Stimulated activated CD4-positive, alpha-beta T cell treated with anti-CD3 and anti-CD28 coated beads, TNF-alpha, amount 100 ng/mL, for 48 hours (primary cell): ENCODE results near the gene KATNB1.

ENCODE experiments used
- DNase-seq, 3 donors: peaks; one replicate each; pipeline ENCODE4 v3.0.0-alpha.2; 2020; ENCODE audit warnings: low read depth in 3 of 3

The KATNB1 gene, protein sequence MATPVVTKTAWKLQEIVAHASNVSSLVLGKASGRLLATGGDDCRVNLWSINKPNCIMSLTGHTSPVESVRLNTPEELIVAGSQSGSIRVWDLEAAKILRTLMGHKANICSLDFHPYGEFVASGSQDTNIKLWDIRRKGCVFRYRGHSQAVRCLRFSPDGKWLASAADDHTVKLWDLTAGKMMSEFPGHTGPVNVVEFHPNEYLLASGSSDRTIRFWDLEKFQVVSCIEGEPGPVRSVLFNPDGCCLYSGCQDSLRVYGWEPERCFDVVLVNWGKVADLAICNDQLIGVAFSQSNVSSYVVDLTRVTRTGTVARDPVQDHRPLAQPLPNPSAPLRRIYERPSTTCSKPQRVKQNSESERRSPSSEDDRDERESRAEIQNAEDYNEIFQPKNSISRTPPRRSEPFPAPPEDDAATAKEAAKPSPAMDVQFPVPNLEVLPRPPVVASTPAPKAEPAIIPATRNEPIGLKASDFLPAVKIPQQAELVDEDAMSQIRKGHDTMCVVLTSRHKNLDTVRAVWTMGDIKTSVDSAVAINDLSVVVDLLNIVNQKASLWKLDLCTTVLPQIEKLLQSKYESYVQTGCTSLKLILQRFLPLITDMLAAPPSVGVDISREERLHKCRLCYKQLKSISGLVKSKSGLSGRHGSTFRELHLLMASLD

GRCh38 chr16:57735755-57736418 is at the start of gene KATNB1:
Gene KATNB1, plus strand, starts transcription at chr16:57735770. Its CDS starts 1,474 bp downstream, at chr16:57737244.
- DNase-seq, result no peak

DNA sequence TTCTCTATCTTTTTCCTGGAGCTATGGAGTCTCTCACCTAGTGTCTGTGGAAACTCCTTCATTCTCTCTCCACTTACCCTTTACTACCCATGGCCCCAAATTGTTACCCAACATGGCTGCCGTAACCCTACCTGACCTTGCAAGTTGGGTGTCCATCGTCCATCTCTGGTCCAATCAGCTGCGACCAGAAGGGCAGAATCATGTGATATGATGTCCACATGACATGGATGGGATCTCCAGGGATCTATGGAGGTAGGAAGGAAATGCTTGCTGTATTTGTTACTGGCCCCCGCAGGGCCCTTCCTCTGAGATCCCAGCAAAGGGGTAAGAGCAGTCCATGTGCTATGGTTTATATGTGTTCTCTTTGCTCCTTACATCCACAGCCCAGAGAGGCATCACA is 49.0 kb upstream of the KATNB1 start:
- DNase-seq, result no peak

GRCh38 chr16:57687363-57687929 is 48.1 kb upstream of the KATNB1 start:
- DNase-seq, result no peak

- no peak for DNase-seq
These were observed 47.0 kb upstream of the KATNB1 start for GRCh38 chr16:57688487-57688986.

DNA sequence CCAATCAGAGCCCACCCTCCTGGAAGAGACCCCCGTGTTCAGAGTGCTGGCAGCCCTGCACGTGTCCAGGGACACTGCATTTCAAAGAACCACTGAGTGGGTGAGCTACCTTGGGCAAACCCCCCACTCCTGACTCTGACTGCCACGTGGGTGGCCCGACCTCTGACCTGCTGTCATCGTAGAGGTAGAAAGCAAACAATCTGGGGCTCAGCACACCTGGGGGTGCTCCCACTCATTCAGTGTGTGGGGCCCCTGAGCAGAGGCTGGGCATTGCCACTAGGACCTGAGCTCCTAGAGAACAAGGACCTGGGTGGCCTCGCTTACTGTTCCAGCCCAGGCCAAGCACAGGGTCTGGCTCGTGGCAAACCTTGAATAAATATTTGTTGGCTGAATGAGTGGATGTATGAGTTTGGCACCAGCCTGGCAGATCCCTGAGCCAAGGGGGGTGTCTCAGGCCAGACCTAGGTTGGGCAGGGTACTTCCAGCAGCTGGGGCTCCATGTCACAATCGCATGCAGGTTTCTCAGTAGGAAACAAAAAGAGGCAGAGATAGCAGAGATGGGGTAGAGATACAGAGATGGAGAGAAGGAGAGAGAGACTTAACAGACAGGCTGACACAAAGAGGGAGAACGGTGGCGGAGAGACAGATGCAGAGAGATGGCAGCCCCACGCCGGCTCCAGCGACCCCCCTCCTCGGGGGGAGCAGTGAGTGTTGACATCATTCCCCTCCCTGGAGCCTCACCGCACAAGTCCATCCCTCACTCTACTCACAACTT is 46.4 kb upstream of the KATNB1 start:
- DNase-seq, result no peak

DNA sequence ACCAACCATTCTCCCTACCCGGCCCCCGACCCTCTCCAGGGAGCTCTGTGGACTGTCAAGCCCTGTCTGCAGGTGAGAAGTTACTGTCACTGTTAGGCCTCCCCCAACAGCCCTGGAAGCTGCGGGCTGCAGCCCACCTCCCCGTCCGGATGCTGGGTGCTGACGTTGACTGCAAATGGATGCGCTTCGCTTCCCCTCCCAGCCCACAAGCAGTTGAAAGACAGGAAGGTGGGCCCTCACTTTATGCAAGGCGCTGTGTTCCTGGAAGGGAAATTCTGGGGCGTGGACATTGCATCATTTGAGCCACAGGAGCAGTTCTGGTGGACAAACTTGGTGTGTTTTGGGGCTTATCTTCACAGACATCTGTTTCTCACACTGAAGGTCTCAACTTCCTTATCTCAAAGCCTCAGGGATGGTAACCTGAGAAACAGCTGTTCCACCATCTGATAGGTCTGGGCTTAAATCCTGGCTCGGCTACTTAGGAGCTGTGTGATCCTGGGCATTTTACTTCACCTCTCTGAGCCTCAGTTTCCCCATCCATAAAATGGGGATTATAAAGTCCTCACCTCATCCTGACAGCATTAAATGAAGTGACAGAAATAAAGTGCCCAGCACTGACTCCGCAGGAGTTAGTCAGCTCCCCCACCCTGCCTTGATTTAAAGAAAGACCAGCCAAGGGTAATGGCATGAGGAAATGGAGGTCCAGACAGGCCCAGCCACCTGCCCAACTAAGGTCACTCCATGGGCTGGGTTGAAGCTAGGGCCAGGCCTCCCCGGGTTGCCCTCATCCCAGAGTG is 45.6 kb upstream of the KATNB1 start:
- no peak for DNase-seq

DNA sequence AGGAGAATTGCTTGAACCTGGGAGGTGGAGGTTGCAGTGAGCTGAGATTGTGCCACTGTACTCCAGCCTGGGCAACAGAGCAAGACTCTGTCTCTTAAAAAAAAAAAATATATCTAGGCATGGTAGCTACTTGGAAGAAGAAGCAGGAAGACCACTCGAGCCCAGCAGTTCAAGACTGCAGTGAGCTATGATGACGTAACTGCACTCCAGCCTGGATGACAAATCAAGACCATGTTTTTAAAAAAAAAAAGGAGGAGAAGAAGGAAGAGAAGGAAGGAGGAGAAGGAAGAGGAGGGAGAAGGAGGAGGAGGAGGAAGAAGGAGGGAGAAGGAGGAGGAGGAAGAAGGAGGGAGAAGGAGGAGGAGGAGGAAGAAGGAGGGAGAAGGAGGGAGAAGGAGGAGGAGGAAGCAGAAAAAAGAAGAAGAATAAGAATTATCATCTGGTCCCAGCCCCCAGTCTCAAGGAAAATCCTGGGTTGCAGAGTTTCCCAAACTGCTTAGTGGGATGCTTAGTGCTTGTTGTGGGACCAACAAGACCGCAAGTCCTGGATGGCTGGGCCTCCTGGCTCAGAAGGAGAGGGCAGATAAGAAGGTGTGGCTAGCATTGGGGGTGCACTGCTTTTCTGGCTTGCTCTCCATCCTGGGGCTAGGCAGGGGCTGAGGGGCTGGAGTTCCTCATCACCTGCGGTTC is 44.6 kb upstream of the KATNB1 start:
- no peak for DNase-seq

DNA sequence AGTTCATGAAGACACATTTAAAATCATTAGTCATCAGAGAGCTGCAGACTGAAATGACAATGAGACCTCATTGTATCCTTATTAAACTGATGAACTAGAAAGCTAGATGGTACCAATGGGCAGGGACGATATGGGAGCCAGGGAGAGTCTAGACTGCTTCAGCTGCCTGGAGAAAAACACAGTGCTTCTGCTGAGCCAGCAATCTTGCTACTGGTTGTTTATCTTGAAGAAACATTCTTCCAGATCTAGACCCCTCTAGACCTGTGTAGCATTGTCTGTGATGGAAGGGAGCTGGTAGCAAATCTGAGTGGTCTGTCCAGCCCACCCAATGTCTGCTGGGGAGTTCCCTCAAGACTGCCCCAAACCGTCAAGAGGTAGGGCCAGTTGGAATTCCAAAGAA is 42.9 kb upstream of the KATNB1 start:
- DNase-seq, result no peak

- no peak for DNase-seq
These were observed 42.0 kb upstream of the KATNB1 start for GRCh38 chr16:57693550-57693949.

DNA sequence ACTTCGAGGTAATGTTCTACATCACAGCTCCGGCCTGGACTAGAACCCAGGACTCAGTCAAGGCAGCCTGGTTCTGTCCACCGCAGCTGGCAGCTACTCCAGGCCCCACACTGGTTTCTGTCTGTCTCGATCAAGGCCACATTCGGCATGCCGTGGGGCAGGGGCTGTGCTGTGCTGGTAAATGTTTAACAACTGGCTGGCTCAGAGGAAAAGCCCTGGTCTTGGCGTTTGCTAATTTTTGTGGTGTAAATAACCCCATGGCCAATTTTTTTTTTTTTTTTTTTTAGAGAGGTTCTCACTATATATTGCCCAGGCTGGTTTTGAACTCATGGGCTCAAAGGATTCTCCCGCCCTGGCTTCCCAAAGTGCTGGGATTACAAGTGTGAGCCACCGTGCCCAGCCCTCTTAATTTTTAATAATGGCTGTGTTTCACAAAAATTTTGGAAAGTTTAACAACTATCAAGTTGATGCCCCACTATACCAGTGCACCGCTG is 41.3 kb upstream of the KATNB1 start:
- no peak for DNase-seq

DNA sequence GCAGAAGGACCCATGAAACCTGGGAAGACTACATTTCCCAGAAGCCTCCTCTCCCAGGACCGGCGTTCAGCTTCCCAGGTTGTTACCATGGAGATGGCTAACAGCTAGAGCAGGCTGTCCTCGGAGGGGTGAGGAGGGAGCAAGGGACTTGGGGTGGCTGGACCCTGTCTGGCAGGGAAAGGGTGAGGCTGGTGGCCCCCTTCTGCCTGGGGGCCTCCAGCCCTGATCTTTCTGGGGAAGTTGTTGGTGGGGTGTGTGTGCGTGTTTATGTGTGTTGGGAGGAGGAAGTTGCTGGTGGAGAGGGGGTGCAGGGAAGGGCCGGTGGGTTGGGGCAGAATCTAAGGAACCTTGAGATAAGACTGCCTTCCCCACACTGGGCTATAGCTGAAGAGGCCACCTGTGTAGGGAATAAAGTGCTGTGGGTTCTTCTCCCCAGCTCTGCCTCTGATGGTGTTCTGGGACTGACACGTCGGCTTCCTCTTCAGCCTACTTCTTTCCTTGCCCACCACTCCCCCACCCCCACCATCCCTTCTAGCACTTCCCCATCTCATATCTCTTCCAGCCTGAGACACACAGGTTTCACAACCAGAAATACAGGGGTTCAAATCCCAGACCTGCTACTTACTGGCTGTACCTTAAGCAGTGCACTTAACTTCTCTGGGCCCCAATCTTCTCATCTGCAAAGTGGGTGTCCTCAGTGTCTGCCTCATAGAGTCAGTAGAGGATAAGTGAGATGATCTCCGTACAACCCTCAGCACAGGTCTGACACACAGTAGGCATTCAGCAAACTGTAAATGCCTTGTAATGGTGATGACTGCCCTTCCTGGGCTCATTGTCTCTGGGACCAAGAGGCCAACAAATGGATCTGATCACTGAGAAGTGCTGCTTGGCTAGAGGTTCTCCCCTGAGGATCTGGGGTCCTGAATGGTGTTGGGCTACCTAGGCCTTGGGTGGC is 40.6 kb upstream of the KATNB1 start, which contains the start of gene DRC7:
Gene DRC7, plus strand, starts transcription at position 82 of the 955 bp plus-strand sequence. CDS start 3,144 bp downstream, outside the sequence.
- no peak for DNase-seq

DNA sequence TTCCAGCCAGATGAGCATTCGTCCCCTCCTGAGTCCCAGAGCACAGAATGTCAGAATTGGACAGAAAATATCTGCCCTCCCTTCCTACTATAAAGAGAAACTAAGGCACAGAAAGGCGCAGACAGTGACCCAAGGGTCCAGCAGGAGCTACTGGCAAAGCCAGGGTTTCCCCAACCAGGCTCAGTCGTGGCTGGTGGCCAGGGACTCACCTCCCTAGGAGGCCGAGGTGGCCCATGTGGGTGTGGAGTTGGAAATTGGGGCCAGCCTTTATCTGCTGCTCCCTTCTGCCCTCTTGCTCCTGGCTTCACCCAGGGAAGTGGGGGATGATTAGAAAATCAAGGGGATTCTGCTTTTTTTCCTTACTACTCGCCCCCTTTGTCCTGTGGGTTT is 39.9 kb upstream of the KATNB1 start:
- DNase-seq, result no peak

GRCh38 chr16:57696240-57696639 is 39.3 kb upstream of the KATNB1 start:
- DNase-seq, result no peak

DNA sequence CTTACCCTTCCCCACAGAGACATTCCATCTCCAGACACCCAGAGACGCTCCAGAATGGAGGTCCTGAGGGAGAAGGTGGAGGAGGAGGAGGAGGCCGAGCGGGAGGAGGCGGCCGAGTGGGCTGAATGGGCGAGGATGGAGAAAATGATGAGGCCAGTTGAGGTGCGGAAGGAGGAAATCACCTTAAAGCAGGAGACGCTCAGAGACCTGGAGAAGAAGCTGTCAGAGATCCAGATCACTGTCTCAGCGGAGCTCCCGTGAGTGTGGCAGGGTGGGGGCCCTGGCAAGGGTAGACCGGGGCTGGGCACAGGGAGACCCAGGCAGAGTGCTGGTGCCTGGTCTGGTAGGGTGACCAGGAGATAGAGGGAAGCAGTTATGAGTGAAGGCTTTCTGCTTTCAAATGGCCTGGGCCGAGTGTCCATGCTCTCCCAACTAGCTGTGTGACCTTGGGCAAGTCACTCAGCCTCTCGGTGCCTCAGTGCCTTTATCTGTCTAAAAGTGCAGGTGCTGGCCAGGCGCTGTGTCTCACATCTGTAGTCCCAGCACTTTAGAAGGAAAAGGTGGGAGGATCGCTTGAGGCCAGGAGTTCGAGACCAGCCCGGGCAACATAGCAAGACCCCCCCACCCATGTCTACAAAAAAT is 37.6 kb upstream of the KATNB1 start:
- no peak for DNase-seq

- DNase-seq, result no peak
These were observed 36.7 kb upstream of the KATNB1 start for GRCh38 chr16:57698812-57699405.

DNA sequence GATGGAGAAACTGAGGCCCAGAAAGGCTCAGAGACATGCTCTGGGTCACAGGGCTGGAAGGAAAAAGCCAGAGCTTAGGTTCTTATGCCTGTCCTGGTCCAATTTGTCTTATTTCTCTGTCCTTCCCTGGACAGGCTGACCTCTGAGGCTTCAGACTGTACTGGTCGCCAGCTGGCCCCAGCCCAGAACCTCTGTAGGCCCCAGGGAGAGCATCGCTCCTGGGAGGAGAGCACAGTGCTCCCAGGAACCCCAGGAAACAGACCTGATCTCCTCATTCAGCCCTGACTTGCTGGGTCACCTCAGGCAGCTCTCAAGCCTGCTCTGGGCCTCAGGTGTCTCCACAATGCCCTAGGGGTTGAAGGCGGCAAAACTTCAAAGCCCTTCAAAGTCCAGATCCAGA is 36.1 kb upstream of the KATNB1 start:
- DNase-seq, result no peak

DNA sequence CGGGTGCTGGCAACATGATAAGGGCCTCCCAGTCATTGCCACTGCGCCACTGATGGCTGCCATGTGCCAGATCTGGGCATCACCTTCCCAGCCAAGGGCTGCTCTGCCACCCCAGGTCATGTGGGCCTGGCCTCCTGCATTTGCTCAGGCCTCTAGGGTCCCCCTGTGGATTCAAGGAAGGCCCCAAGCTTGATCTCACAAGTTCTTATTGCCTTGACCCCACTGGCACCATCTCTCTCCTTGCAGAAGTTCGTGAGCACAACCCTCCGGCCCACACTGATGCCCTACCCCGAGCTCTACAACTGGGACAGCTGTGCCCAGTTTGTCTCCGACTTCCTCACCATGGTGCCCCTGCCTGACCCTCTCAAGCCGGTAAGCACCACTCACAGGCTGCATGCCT is 35.7 kb upstream of the KATNB1 start:
- DNase-seq, result no peak
